Measurements from ENCODE around the gene EXOC6. TPM values are rescaled to one million over a fixed set of nuclear protein-coding genes. Genes with fewer than 3 reads are reported as not detected.

Gene EXOC6
- total and polyA plus RNA-seq, 8 donors, result 1.7 to 21.3 (median 4.6) TPM

GRCh38 chr10:93072713-93073538, 224.6 kb downstream of the EXOC6 start:
- Histone ChIP-seq H3K4me3 (peak overlapping the region; percentile 38 to 60 (median 45)), H3K9me3 (no peaks in the 10 kb centered on the region), H3K27ac (no peak overlapping the region), H3K27me3 (peaks cover 32 to 96% (median 75%) of the 10 kb centered on the region in 3 donors), H3K4me1 (peaks cover 42 to 55% (median 52%) of the 10 kb centered on the region in 4 donors), H3K36me3 (no peaks in the 10 kb centered on the region)
- intact Hi-C loops (cut with DNase I; ENCODE audit: low total_unique reads), result loop anchor here (10.0 kb wide), 1 partner anchor 222 kb away; no protein-coding TSS in a partner anchor
- DNase-seq, result no peak
- WGBS, 5 donors, result 2 to 4% (median 3%) methylated on average over 21 to 34 of the region's 34 CpGs
- TF ChIP-seq EP300 (IDR thresholded peaks at IDR 0.05) (no peak), POLR2AphosphoS5 (IDR thresholded peaks at IDR 0.05) (no peak)

DNA sequence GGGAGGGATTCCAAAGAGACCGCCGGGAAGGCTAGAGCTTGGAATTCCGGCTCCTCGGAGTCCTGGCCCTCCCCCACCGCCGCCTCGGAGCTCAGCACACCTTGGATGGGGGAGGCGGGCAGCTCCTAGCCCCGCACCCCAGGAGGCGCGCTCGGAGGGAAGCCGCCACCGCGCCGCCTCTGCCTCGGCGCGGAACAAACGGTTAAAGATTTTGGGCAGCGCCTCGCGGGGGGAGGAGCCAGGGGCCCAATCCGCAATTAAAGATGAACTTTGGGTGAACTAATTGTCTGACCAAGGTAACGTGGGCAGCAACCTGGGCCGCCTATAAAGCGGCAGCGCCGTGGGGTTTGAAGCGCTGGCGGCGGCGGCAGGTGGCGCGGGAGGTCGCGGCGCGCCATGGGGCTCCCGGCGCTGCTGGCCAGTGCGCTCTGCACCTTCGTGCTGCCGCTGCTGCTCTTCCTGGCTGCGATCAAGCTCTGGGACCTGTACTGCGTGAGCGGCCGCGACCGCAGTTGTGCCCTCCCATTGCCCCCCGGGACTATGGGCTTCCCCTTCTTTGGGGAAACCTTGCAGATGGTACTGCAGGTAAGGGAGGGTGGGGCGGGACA, 225.3 kb downstream of the EXOC6 start, which contains the start of gene CYP26A1:
TSS of gene CYP26A1 (plus strand) at position 355 of the 608 bp plus-strand sequence. CDS start at position 397, 42 bp downstream.
- 0 to 2% (median 1%) methylated on average over 36 to 52 of the region's 52 CpGs for WGBS, 5 donors
- DNase-seq, result peak in 1 of 2 donors; percentile 49
- Histone ChIP-seq H3K27me3 (peaks cover 30 to 96% (median 68%) of the 10 kb centered on the region in 3 donors), H3K36me3 (no peaks in the 10 kb centered on the region), H3K4me1 (peaks cover 40 to 48% (median 45%) of the 10 kb centered on the region in 4 donors), H3K4me3 (peak within 1 kb of the TSS; percentile 30 to 60 (median 39)), H3K27ac (no peak within 1 kb of the TSS), H3K9me3 (no peaks in the 10 kb centered on the region)
- intact Hi-C loops (cut with DNase I; ENCODE audit: low total_unique reads), result loop anchor here (10.0 kb wide), 1 partner anchor 221 kb away; no protein-coding TSS in a partner anchor
- TF ChIP-seq EP300 (IDR thresholded peaks at IDR 0.05) (no peak), POLR2A (IDR thresholded peaks at IDR 0.05) (no peak), CTCF (IDR thresholded peaks at IDR 0.05) (no peak), POLR2AphosphoS5 (IDR thresholded peaks at IDR 0.05) (no peak)

DNA sequence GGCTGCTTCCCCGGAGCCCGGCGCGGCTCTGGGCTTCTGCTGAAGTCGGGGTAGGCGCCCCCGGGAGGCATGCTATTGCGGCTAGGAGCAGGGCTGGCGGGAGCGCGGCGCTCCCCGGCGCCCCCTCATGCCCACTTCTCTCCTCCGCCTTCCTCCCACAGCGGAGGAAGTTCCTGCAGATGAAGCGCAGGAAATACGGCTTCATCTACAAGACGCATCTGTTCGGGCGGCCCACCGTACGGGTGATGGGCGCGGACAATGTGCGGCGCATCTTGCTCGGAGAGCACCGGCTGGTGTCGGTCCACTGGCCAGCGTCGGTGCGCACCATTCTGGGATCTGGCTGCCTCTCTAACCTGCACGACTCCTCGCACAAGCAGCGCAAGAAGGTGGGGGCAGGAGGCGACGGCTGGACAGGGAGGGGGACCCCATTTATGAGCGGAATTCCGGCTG, 225.9 kb downstream of the EXOC6 start:
- intact Hi-C loops (cut with DNase I; ENCODE audit: low total_unique reads), result loop anchor here (10.0 kb wide), 1 partner anchor 221 kb away; no protein-coding TSS in a partner anchor
- peak overlapping the region; percentile 30 to 60 (median 39) for H3K4me3 ChIP-seq
- peak in 1 of 2 donors; percentile 47 for DNase-seq
- H3K27ac ChIP-seq, result no peak overlapping the region
- no peaks in the 10 kb centered on the region for H3K9me3 ChIP-seq
- no peaks in the 10 kb centered on the region for H3K36me3 ChIP-seq
- TF ChIP-seq EP300 (IDR thresholded peaks at IDR 0.05) (no peak), POLR2AphosphoS5 (IDR thresholded peaks at IDR 0.05) (no peak), POLR2A (IDR thresholded peaks at IDR 0.05) (no peak), CTCF (IDR thresholded peaks at IDR 0.05) (no peak)
- peaks cover 25 to 96% (median 67%) of the 10 kb centered on the region in 3 donors for H3K27me3 ChIP-seq
- H3K4me1 ChIP-seq, result peaks cover 39 to 43% (median 42%) of the 10 kb centered on the region in 4 donors
- 1 to 4% (median 2%) methylated on average over 19 to 40 of the region's 40 CpGs for WGBS, 5 donors

DNA sequence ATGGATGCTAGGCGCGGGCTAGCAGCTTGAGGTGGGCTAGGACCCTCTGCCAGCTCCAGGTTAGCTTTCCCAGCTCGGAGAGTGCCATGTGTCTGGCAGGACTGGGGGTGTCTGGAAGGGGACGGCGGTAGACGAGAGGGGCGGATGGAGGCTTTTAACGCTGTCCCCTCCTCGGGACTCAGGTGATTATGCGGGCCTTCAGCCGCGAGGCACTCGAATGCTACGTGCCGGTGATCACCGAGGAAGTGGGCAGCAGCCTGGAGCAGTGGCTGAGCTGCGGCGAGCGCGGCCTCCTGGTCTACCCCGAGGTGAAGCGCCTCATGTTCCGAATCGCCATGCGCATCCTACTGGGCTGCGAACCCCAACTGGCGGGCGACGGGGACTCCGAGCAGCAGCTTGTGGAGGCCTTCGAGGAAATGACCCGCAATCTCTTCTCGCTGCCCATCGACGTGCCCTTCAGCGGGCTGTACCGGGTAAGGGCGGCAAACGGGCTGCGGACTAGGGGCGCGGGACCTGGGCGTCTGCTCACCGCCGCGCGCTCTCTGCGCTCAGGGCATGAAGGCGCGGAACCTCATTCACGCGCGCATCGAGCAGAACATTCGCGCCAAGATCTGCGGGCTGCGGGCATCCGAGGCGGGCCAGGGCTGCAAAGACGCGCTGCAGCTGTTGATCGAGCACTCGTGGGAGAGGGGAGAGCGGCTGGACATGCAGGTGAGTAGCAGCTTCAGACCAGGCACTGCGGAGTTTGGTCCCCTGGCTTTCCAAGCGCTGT, 226.5 kb downstream of the EXOC6 start:
- Histone ChIP-seq H3K9me3 (no peaks in the 10 kb centered on the region), H3K27me3 (peaks cover 24 to 96% (median 67%) of the 10 kb centered on the region in 3 donors), H3K36me3 (no peaks in the 10 kb centered on the region), H3K27ac (no peak overlapping the region), H3K4me3 (peak overlapping the region in 2 of 4 donors; percentile 40 to 60), H3K4me1 (peaks cover 39 to 43% (median 41%) of the 10 kb centered on the region in 4 donors)
- no peak for TF ChIP-seq POLR2AphosphoS5 (IDR thresholded peaks at IDR 0.05)
- no peak for TF ChIP-seq POLR2A (IDR thresholded peaks at IDR 0.05)
- 0 to 9% (median 2%) methylated on average over 2 to 67 of the region's 67 CpGs for WGBS, 5 donors
- intact Hi-C loops (cut with DNase I; ENCODE audit: low total_unique reads), result loop anchor here (10.0 kb wide), 1 partner anchor 220 kb away; no protein-coding TSS in a partner anchor
- peak in 1 of 2 donors; percentile 50 for DNase-seq
